GM23338 (cell line): ENCODE data around the gene FRMD3. TPM values are rescaled to one million over a fixed set of nuclear protein-coding genes. Genes with fewer than 3 reads are reported as not detected.
A peak's percentile ranks its signal among the peaks of the same experiment; 100 is the strongest.

Source experiments
- ATAC-seq: fragments of 200-7000 bp; cut with Tn5 transposase; 3 replicates; pipeline ENCODE4 v1.9.1; 2020
- DNase-seq: peaks from one replicate; pipeline ENCODE4 v3.0.0-alpha.2; 2015; ENCODE audit warnings: low spot score
- H2AFZ ChIP-seq: fragments of 200-600 bp; sonication (generic); 2 replicates; pipeline ENCODE4 v1.8.0; 2016; ENCODE audit warnings: antibody characterized with exemption, mild to moderate bottlenecking, moderate library complexity
- H3F3A ChIP-seq: fragments of 200-600 bp; sonication (generic); replicated peaks from 2 replicates; pipeline ENCODE4 v1.8.0; 2017; ENCODE audit warnings: antibody characterized with exemption, mixed run types, low read depth
- H3K27ac ChIP-seq: fragments of 200-600 bp; sonication (generic); 2 replicates; pipeline ENCODE4 v1.6.1; 2016; ENCODE audit warnings: low read depth
- H3K27me3 ChIP-seq: fragments of 200-600 bp; sonication (generic); 2 replicates; pipeline ENCODE4 v1.8.0; 2016; ENCODE audit warnings: mild to moderate bottlenecking, mixed run types, moderate library complexity; ENCODE audit not compliant: insufficient read depth
- H3K36me3 ChIP-seq: fragments of 200-600 bp; sonication (generic); 2 replicates; pipeline ENCODE4 v1.8.0; 2016; ENCODE audit warnings: mild to moderate bottlenecking; ENCODE audit not compliant: insufficient read depth
- H3K4me1 ChIP-seq: fragments of 200-600 bp; sonication (generic); 2 replicates; pipeline ENCODE4 v1.8.0; 2016; ENCODE audit warnings: mild to moderate bottlenecking, moderate library complexity; ENCODE audit not compliant: insufficient read depth
- H3K4me2 ChIP-seq: fragments of 200-600 bp; sonication (generic); 2 replicates; pipeline ENCODE4 v1.7.1; 2017; ENCODE audit warnings: mixed run types
- H3K4me3 ChIP-seq: fragments of 200-600 bp; sonication (generic); 2 replicates; pipeline ENCODE4 v1.6.1; 2016; ENCODE audit warnings: mixed run types
- H3K79me2 ChIP-seq: fragments of 200-600 bp; sonication (generic); replicated peaks from 2 replicates; pipeline ENCODE4 v1.8.0; 2017; ENCODE audit warnings: mild to moderate bottlenecking; ENCODE audit not compliant: insufficient read depth
- H3K9me2 ChIP-seq: fragments of 200-600 bp; sonication (generic); 2 replicates; pipeline ENCODE4 v1.8.0; 2017; ENCODE audit not compliant: insufficient read depth
- H4K20me1 ChIP-seq: fragments of 200-600 bp; sonication (generic); replicated peaks from 2 replicates; pipeline ENCODE4 v1.8.0; 2017; ENCODE audit warnings: mild to moderate bottlenecking; ENCODE audit not compliant: insufficient read depth
- H3K27ac Mint-ChIP-seq: 2 replicates; pipeline ENCODE4 v1.8.0; 2020; ENCODE audit warnings: inconsistent platforms, mild to moderate bottlenecking, moderate library complexity, mixed read lengths
- H3K27me3 Mint-ChIP-seq: 3 replicates; pipeline ENCODE4 v1.8.0; 2022; ENCODE audit warnings: low read depth, mild to moderate bottlenecking, moderate library complexity, mixed read lengths, inconsistent platforms; ENCODE audit not compliant: insufficient read depth, poor library complexity
- H3K36me3 Mint-ChIP-seq: 3 replicates; pipeline ENCODE4 v1.8.0; 2021; ENCODE audit warnings: low read depth, mild to moderate bottlenecking, inconsistent platforms, moderate library complexity, mixed read lengths
- H3K4me1 Mint-ChIP-seq: 3 replicates; pipeline ENCODE4 v1.8.0; 2020; ENCODE audit warnings: mild to moderate bottlenecking, inconsistent platforms, mixed read lengths
- H3K4me3 Mint-ChIP-seq: 3 replicates; pipeline ENCODE4 v1.8.0; 2021; ENCODE audit warnings: moderate library complexity, mild to moderate bottlenecking, inconsistent platforms, mixed read lengths
- H3K9me3 Mint-ChIP-seq: 3 replicates; pipeline ENCODE4 v1.8.0; 2020; ENCODE audit warnings: moderate library complexity, mild to moderate bottlenecking, inconsistent platforms, mixed read lengths
- CREB1 ChIP-seq: fragments of 250-450 bp; sonication (Bioruptor Pico); IDR thresholded peaks from 2 replicates; pipeline ENCODE4 v1.5.0; 2020; ENCODE audit warnings: low read depth, mild to moderate bottlenecking, moderate library complexity
- NANOG ChIP-seq: IDR thresholded peaks from 2 replicates; pipeline ENCODE4 v1.6.1; 2016; ENCODE audit warnings: antibody characterized with exemption, borderline replicate concordance
- POLR2AphosphoS5 ChIP-seq: IDR thresholded peaks from 2 replicates; pipeline ENCODE4 v1.6.1; 2016; ENCODE audit warnings: antibody characterized with exemption, low read depth
- STAT1 ChIP-seq: IDR thresholded peaks from one replicate; pipeline ENCODE4 v1.6.1; 2016; ENCODE audit warnings: antibody characterized with exemption; ENCODE audit not compliant: unreplicated experiment
- polyA plus RNA-seq: library from polyadenylated mRNA; unstranded; fragments of >200 nt; fragmentation: Nextera tagmentation; extraction: Ambion mirVana; gene quantifications from 2 replicates; pipeline ENCODE4 v1.2.1, GENCODE V29; 2016
- total RNA-seq: library from RNA; depleted of rRNA; stranded (reverse); fragments of >200 nt; shearing (Covaris generic); gene quantifications from 2 replicates; pipeline ENCODE4 v1.2.3, GENCODE V29; 2014
- TF ChIP-seq, protein P1 (sequence below), 2 experiments: fragments of 200-600 bp in 1 of 2; sonication (generic) in 1 of 2; conservative IDR thresholded peaks; 2 replicates each; pipeline versions ENCODE4 v1.5.1 to v1.6.1; 2016 to 2017; ENCODE audit warnings: antibody characterized with exemption in 2 of 2, low read depth in 2 of 2, mild to moderate bottlenecking in 2 of 2, moderate library complexity in 1 of 2
- TF ChIP-seq, protein P2 (sequence below): IDR thresholded peaks from 2 replicates; pipeline ENCODE4 v1.6.1; 2016; ENCODE audit warnings: antibody characterized with exemption
- TF ChIP-seq, protein P3 (sequence below): fragments of 250-450 bp; sonication (Bioruptor Pico); IDR thresholded peaks from 2 replicates; pipeline ENCODE4 v1.5.0; 2020; ENCODE audit warnings: mild to moderate bottlenecking, moderate library complexity

Gene FRMD3
- total and polyA plus RNA-seq, 2 experiments from 2014 or later: 0.47 to 1.2 TPM

DNA sequence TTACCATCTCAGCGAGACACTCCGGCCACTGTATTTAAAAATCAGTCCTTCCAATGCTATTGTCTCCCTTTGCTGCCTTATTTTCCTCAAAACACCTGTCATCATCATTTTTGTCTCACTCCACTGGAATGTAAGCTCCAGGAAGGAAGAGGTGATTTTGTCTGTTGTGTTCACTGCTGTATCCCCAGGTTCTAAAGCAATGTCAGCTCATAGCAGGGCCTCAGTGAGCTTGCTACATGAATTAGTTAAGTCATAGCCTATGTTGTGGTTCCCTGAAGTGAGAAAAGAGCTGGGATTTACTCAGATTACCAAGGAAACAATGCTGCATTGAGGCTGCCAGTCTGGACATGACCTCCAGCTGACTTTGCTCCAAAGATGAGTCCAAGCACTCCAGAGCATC, 337.7 kb downstream of the FRMD3 start:
- no peaks in the 10 kb centered on the region; the same call in 2 of the 3 replicates for H3K9me3 Mint-ChIP-seq
- H3K36me3 Mint-ChIP-seq: no peaks in the 10 kb centered on the region
- Histone ChIP-seq H3K4me1 (0 out of 2 replicates have a peak, but pooled peaks cover 9% of the 10 kb centered on the region), H3K4me2 (no peak overlapping the region), H3K27ac (no peak overlapping the region), H3K79me2 (no peaks in the 10 kb centered on the region), H3K27me3 (no peaks in the 10 kb centered on the region), H3F3A (no peaks in the 10 kb centered on the region), H2AFZ (no peak overlapping the region), H3K9me2 (no peaks in the 10 kb centered on the region), H3K36me3 (no peaks in the 10 kb centered on the region), H4K20me1 (0 out of 2 replicates have a peak, but pooled peaks cover 2% of the 10 kb centered on the region), H3K4me3 (no peak overlapping the region)
- H3K27ac Mint-ChIP-seq: no peak overlapping the region
- DNase-seq (no peak), ATAC-seq (no peak)
- peaks cover 7% of the 10 kb centered on the region for H3K27me3 Mint-ChIP-seq
- TF ChIP-seq NANOG: no peak
- no peak for TF ChIP-seq STAT1
- no peak for TF ChIP-seq CREB1 (CRISPR knock-in tag)
- no peak overlapping the region for H3K4me3 Mint-ChIP-seq
- peaks cover 23% of the 10 kb centered on the region for H3K4me1 Mint-ChIP-seq

DNA sequence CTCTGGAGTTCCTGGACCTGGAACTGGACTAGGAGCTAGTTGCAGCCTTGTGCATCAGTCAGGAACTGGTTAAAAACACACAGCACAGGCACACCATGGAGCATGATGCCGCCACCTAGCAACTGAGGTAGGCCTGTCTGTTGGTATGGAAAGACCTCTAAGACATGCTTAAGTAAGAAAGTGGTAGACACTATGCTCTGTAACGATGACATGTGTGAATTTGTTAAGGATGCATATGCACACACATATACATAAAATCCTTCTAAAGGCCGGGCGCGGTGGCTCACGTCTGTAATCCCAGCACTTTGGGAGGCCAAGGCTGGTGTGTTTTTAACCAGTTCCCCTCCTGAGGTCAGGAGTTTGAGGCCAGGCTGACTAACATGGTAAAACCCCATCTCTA, 338.4 kb downstream of the FRMD3 start:
- Mint-ChIP-seq H3K4me3 (no peak overlapping the region), H3K27me3 (peaks cover 9% of the 10 kb centered on the region)
- TF ChIP-seq STAT1: no peak
- TF ChIP-seq, protein P1, sequence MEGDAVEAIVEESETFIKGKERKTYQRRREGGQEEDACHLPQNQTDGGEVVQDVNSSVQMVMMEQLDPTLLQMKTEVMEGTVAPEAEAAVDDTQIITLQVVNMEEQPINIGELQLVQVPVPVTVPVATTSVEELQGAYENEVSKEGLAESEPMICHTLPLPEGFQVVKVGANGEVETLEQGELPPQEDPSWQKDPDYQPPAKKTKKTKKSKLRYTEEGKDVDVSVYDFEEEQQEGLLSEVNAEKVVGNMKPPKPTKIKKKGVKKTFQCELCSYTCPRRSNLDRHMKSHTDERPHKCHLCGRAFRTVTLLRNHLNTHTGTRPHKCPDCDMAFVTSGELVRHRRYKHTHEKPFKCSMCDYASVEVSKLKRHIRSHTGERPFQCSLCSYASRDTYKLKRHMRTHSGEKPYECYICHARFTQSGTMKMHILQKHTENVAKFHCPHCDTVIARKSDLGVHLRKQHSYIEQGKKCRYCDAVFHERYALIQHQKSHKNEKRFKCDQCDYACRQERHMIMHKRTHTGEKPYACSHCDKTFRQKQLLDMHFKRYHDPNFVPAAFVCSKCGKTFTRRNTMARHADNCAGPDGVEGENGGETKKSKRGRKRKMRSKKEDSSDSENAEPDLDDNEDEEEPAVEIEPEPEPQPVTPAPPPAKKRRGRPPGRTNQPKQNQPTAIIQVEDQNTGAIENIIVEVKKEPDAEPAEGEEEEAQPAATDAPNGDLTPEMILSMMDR (conservative IDR thresholded peaks at IDR 0.05; ENCODE audit: low read depth in 2 of 2): 0 out of 4 replicates have a peak, but pooled peaks of 1 of the 2 experiments have one; percentile 2

DNA sequence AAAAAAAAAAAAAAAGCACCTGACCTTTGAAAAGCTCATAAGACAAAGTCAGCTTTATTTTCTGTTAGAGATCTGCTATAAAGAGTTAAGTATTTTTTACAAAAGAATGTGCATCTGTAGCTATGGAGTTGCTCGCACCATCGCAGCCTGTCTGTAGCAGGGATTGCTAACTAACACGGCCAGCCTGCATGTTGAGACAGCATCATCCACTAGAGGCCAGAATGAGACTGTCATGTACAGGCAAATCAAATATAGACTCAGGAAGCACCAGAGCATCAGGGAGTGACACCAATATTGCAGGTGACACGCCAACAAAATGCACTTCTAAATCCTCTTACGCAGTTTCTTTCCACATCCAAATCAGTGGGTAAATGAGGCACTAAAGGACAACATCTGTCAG, 339.0 kb downstream of the FRMD3 start:
- H3K36me3 ChIP-seq: no peaks in the 10 kb centered on the region
- no peaks in the 10 kb centered on the region for H3K79me2 ChIP-seq
- H3K27ac Mint-ChIP-seq: no peak overlapping the region
- peaks cover 9% of the 10 kb centered on the region for H3K27me3 Mint-ChIP-seq
- H3K4me1 Mint-ChIP-seq: peaks cover 23% of the 10 kb centered on the region
- peak overlapping the region; percentile 47 for H2AFZ ChIP-seq
- no peaks in the 10 kb centered on the region; the same call in 2 of the 3 replicates for H3K9me3 Mint-ChIP-seq
- no peak overlapping the region for H3K4me3 Mint-ChIP-seq
- no peak overlapping the region for H3K27ac ChIP-seq
- H3K4me1 ChIP-seq: 0 out of 2 replicates have a peak, but pooled peaks cover 9% of the 10 kb centered on the region
- H3K4me2 ChIP-seq: no peak overlapping the region
- H4K20me1 ChIP-seq: 0 out of 2 replicates have a peak, but pooled peaks cover 2% of the 10 kb centered on the region
- peak; percentile 46 for DNase-seq
- ATAC-seq: peak; percentile 85
- no peaks in the 10 kb centered on the region for H3K27me3 ChIP-seq
- no peaks in the 10 kb centered on the region for H3F3A ChIP-seq
- no peaks in the 10 kb centered on the region for H3K36me3 Mint-ChIP-seq
- no peaks in the 10 kb centered on the region for H3K9me2 ChIP-seq
- no peak overlapping the region for H3K4me3 ChIP-seq
- TF ChIP-seq POLR2AphosphoS5: no peak
- TF ChIP-seq, protein P2, sequence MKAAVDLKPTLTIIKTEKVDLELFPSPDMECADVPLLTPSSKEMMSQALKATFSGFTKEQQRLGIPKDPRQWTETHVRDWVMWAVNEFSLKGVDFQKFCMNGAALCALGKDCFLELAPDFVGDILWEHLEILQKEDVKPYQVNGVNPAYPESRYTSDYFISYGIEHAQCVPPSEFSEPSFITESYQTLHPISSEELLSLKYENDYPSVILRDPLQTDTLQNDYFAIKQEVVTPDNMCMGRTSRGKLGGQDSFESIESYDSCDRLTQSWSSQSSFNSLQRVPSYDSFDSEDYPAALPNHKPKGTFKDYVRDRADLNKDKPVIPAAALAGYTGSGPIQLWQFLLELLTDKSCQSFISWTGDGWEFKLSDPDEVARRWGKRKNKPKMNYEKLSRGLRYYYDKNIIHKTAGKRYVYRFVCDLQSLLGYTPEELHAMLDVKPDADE: no peak
- TF ChIP-seq, protein P3, sequence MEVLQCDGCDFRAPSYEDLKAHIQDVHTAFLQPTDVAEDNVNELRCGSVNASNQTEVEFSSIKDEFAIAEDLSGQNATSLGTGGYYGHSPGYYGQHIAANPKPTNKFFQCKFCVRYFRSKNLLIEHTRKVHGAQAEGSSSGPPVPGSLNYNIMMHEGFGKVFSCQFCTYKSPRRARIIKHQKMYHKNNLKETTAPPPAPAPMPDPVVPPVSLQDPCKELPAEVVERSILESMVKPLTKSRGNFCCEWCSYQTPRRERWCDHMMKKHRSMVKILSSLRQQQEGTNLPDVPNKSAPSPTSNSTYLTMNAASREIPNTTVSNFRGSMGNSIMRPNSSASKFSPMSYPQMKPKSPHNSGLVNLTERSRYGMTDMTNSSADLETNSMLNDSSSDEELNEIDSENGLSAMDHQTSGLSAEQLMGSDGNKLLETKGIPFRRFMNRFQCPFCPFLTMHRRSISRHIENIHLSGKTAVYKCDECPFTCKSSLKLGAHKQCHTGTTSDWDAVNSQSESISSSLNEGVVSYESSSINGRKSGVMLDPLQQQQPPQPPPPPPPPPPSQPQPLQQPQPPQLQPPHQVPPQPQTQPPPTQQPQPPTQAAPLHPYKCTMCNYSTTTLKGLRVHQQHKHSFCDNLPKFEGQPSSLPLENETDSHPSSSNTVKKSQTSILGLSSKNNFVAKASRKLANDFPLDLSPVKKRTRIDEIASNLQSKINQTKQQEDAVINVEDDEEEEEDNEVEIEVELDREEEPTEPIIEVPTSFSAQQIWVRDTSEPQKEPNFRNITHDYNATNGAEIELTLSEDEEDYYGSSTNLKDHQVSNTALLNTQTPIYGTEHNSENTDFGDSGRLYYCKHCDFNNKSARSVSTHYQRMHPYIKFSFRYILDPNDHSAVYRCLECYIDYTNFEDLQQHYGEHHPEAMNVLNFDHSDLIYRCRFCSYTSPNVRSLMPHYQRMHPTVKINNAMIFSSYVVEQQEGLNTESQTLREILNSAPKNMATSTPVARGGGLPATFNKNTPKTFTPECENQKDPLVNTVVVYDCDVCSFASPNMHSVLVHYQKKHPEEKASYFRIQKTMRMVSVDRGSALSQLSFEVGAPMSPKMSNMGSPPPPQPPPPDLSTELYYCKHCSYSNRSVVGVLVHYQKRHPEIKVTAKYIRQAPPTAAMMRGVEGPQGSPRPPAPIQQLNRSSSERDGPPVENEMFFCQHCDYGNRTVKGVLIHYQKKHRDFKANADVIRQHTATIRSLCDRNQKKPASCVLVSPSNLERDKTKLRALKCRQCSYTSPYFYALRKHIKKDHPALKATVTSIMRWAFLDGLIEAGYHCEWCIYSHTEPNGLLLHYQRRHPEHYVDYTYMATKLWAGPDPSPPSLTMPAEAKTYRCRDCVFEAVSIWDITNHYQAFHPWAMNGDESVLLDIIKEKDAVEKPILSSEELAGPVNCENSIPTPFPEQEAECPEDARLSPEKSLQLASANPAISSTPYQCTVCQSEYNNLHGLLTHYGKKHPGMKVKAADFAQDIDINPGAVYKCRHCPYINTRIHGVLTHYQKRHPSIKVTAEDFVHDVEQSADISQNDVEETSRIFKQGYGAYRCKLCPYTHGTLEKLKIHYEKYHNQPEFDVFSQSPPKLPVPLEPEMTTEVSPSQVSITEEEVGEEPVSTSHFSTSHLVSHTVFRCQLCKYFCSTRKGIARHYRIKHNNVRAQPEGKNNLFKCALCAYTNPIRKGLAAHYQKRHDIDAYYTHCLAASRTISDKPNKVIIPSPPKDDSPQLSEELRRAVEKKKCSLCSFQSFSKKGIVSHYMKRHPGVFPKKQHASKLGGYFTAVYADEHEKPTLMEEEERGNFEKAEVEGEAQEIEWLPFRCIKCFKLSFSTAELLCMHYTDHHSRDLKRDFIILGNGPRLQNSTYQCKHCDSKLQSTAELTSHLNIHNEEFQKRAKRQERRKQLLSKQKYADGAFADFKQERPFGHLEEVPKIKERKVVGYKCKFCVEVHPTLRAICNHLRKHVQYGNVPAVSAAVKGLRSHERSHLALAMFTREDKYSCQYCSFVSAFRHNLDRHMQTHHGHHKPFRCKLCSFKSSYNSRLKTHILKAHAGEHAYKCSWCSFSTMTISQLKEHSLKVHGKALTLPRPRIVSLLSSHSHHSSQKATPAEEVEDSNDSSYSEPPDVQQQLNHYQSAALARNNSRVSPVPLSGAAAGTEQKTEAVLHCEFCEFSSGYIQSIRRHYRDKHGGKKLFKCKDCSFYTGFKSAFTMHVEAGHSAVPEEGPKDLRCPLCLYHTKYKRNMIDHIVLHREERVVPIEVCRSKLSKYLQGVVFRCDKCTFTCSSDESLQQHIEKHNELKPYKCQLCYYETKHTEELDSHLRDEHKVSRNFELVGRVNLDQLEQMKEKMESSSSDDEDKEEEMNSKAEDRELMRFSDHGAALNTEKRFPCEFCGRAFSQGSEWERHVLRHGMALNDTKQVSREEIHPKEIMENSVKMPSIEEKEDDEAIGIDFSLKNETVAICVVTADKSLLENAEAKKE (CRISPR knock-in tag): no peak

More for the DNA sequence above, 338.4 kb downstream of the FRMD3 start:
- Mint-ChIP-seq H3K27ac (no peak overlapping the region), H3K36me3 (no peaks in the 10 kb centered on the region), H3K4me1 (peaks cover 23% of the 10 kb centered on the region), H3K9me3 (no peaks in the 10 kb centered on the region; the same call in 2 of the 3 replicates)
- no peaks in the 10 kb centered on the region for H3K79me2 ChIP-seq
- no peak overlapping the region for H3K27ac ChIP-seq
- H3K4me1 ChIP-seq: 0 out of 2 replicates have a peak, but pooled peaks cover 9% of the 10 kb centered on the region
- no peaks in the 10 kb centered on the region for H3K27me3 ChIP-seq
- H4K20me1 ChIP-seq: 0 out of 2 replicates have a peak, but pooled peaks cover 2% of the 10 kb centered on the region
- no peak for DNase-seq
- no peak overlapping the region for H3K4me2 ChIP-seq
- H3F3A ChIP-seq: no peaks in the 10 kb centered on the region
- peak overlapping the region; percentile 47 for H2AFZ ChIP-seq
- ATAC-seq: no peak
- H3K4me3 ChIP-seq: no peak overlapping the region
- H3K9me2 ChIP-seq: no peaks in the 10 kb centered on the region
- no peaks in the 10 kb centered on the region for H3K36me3 ChIP-seq
